HG02840 (cell line): Measurements from ENCODE around the gene TUBA1A.
"Not testable (repeated sequence)": the region's sequence is repeated elsewhere in the genome, so short reads cannot be mapped to it uniquely, and the experiment has no call there.

ENCODE experiments used
- ATAC-seq: cut with Tn5 transposase; IDR thresholded peaks from one replicate; pipeline ENCODE4 v1.9.1; 2021; ENCODE audit warnings: mild to moderate bottlenecking, moderate library complexity, moderate number of reproducible peaks; ENCODE audit not compliant: unreplicated experiment, low FRiP score

TUBA1A gene

DNA sequence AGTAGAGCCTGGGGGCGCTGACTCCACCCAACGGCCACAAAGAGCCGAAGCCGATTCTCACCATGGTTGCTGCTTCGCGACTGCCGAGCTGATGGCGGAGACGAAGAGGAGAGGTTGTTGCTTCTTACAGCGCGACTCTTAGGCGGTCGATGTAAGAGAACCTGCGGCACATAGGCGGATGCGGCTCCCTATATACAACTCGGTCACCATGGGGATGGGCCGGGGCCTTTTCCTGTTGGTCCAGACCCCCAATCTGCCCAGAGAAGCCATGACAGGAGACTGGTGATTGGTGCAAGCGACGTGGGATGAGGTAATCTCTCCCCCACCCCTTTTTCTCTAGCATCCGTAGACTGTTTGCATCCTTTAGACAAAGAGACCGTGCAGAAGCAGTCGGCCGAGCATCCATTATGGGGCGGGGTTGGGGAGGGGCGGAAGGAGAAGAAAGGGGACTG is at the start of gene TUBA1A:
TSS of gene TUBA1A (minus strand) at position 165 of the 452 bp plus-strand sequence. CDS start at position 64, 101 bp downstream.
- peak; percentile 83 for ATAC-seq

DNA sequence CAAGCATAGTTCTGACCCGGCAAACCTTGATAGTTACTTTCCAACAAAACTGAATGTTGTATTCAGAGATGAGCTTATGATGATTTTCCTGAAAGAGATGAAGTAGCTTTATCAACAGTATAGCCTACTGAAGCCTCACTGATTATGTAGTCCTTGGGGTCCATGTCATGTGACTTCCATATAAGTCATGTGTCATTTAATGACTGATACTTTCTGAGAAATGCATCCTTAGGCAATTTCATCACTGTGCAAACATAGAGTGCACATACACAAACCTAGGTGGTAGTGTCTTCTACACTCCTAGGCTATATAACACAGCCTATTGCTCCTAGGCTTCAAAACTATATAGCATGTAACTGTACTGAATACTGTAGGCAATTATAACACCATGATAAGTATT is 47.5 kb upstream of the TUBA1A start:
- no peak for ATAC-seq

DNA sequence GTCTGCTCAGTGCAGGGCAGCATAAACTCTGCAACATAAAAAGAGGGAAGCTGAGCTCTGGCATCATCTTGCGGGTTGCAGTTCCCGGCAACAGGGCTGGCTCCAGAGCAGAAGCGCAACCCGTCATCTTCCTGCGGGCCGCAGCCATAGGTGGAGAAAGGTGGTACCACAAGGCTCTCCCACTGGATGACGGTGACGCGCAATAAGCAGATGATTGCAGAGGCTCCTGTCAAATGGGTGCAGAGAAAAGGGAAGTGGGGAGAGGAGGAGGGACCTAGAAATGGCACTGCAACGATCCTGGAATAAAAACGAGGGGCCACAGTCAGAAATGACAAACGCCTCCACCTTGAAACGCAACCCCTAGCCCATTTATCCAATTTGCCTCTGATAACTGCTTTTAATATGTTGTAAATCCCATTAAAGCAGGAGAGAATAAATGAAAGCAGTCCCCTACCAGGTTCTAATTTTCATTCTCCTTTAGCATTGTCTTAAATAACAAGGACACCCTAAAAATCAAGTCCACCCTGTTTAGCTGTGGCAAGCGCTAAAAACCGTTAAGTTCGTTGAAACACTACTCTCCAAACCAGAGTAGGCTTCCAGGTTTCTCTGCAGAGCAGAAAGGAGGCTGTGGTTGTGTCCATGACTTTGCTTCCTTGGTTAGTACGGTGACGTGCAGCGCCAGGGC is 45.1 kb upstream of the TUBA1A start:
- no peak for ATAC-seq

DNA sequence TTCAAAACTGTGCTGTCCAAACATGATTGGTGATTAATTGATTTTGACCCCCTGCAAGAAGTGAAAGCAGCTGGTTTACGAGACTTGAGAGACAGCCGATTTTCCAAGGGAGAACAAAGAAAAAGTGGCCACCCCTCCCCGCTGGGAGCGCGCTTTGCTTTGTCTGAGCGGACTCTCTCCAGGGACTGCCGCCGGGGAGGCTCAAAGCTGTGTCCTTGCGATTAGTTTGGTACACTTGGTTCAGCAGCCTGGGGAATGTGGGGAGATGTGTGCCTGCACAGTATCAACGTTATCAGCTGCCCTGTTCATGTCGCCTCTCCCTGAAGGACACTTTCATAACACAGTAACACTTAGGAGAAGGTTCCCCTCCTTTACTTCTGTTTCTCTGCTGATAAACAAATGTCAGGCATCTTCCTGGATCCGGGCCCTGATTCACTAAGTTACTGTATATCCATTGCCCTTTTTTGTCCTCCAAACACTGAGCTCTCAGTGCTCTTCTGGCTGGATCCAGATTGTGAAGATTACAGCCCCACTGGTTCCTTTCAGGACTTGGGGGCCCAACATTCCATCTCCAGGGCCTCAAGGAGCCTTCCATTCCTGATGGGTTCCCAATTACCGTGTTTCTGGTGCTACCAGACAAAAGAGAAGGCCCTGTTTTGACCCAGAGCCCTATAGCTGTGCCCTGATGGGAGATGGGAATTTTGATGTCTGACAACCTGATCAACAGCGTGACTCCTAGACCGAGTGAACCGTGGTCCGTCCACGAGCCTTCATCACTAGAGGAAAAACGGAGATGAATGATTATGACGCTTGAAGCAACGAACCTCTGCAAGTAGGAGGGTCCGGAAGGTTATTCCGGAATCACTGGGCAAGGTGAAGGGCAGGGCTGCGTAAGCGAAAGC is 44.3 kb upstream of the TUBA1A start:
- ATAC-seq, result no peak

DNA sequence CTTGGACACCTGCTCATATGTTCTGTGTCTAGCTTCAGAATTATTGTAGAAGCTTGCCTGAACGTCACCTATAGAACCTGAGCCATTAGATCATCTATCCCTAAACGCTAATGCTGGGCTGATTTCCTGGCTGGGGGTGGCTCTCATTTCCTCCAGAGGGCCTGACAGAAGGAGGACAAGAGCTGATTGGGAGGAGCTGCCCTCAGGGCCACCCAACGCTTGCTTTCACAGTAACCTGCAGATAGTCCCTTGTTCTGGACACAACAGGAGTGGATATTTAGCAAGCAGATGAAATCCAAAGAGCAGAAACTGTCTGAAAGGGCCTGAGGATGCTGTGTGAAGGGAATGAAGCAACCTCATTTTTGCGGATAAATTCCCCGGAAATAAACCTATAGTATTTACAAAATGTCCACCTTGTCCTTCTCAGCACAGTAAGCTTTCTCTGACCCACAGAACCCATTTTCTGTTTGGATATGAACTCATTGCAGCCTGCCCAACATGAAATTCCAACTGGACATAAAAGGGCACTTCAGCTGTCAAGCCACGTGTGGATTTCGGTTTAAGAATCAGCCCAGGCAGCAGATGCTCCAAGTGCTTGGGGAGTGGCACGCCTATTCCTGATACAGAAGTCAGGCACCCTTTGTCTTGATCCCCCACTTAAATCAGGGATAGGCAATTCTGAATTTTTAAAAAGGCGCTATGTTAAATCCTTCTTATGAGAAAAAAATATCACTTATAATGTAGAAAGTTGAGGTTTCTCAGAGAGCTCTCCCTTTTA is 43.2 kb upstream of the TUBA1A start:
- no peak for ATAC-seq

DNA sequence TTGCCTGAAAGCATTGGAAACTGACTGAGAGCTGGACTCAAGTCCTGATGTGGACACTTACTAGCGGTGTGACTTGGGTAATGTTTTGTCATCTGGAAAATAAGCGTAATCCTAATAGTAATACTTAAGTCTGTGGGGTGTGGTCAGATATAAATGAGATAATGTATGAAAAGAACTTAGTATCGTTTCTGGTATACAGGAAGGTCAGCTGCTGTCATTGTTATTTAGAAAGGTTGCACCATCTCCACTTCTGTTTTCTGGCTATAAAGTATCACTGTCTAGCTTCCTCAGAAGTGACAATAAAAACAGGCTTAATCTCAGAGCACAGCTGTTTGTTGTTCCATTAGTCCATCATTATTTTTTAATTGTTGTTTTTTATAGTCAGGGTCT is 41.9 kb upstream of the TUBA1A start:
- no peak for ATAC-seq

DNA sequence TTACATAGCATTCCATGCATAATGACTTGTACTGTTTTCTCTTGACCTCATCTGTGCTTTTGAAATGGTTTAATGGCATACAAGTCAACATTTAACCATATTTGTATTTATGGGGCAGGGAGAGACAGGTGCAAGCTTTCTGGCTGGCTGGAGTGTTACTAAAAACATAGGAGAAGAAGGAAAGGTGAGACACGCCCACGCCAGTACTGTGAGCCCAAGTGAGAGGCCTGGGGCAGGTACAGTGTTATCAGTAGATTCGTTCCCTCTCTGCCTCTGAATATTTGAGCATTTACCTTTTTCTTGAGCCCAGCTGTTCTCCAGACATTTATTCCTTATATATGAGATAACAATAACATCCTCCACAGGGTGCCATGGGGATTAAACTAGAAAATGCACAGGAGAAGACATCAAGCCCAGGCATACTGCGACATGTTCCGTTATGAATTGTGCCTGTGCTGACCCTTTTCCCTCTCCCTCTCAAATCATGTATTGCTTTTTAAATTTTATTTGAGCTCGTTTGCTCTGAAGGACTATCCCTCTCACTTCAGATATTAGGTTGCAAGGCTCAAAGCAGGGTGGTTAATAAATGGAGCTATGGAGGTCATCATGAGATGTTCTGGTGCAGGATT is 41.4 kb upstream of the TUBA1A start:
- ATAC-seq, result no peak

DNA sequence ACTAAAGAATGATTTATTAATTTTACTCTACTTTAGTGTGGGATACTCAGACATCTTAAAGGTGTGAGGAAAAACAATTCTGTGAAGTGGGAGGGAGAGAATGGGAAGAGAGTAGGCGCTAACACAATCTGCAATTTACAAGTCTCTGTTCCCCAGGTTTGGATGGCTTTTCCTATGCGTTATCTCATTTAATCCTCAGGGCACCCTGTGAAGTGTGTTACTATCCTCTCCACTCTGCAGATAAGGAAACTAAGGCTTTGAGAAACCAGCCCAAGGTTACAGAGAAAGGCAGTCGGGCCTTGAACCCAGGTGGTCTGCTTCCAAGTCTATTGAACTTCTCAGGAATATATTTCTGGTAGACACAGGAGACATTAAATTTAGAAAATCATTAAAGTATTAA is 39.8 kb upstream of the TUBA1A start:
- no peak for ATAC-seq

DNA sequence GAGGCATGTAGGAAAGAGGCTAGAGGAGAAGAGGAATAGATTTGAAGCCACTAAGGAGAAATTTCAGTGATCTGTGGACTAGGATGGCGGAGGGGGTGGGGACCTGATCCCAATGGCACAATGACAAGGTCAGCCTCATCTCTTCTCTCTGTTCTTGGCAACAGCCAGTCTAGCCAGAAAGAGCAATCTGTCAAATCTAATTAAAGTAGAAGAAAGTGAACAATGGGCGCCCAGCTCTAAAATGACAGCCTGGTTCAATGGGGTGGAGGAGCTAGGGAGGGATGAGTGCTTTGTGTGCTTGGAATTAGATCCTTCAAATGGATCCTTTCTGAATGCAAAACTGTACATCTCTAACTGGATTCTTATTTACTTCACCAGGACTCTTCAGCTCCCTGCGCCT is 38.8 kb upstream of the TUBA1A start:
- no peak for ATAC-seq

DNA sequence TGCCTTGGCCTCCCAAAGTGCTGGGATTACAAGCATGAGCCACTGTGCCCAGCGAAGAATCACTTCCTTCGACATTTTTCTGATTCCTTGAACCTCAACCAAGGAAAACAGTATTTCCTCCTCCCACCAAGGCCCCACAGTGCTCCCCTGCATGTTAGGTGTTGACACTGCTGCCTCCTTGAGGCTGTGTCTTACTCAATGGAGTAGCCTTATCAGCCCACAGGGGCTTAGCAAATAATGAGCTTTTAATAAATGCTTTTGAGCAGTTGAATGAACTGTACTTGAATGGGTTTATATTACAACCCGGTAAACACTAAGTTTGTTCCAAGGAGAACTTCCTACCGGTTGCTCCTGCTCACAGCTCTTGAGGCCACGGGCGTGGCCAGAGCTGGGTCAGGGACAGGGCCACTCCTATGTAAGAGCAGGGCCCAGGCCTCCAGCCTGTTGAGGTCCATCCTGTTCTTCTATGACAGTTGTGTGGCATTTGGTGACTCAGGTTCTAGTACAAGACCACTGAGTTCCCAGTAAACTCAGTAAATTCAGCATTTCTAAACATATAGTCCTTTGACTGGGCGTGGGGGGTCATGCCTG is 36.8 kb upstream of the TUBA1A start:
- ATAC-seq, result no peak

DNA sequence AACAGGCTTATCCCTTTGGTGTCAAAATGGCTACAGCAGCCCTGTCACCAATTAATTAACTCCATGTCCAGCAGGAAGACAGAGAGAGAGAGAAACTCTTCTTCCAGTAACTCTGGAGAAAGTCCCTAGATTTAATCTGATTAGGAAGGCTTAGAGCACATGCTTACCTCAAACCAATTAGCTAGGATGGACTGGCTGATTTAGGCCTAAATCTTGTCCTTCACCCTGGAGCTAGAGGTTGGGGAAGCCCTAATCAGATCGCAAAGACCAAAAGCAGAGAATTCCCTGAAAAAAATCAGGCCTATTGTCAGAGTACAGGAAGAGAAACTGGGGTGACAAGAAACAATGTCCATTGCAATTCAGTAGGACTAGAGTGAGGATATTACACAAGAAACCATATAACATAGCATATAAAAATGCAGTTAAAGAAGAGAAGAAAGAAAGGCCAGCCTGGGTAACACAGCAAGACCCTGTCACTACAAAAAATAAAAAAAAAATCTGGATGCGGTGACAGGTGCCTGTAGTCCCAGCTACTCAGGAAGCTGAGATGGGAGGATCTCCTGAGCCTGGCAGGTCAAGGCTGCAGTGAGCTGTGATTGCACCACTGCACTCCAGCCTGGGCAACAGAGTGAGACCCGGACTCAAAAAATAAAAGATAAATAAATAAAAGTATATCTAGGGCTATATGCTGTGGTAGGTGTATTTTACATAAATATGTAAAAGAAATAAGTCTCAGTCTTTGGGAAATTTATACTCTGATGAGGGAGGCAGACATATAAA is 34.9 kb upstream of the TUBA1A start:
- ATAC-seq, result no peak

DNA sequence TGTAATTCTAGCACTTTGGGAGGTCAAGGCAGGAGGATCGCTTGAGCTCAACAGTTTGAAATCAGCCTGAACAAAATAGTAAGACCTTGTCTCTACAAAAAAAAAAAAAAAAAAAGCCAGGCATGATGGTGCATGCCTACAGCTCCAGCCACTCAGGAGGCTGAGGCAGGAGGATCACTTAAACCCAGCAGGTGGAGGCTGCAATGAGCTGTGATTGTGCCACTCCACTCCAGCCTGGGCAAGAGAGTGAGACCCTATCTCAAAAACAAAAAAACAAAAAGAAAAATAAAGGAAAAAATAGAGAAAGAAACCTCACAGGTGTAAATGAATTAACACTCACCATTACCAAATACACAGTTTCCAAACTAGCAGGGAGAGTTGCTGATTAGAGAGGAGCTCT is 34.2 kb upstream of the TUBA1A start:
- no peak for ATAC-seq

DNA sequence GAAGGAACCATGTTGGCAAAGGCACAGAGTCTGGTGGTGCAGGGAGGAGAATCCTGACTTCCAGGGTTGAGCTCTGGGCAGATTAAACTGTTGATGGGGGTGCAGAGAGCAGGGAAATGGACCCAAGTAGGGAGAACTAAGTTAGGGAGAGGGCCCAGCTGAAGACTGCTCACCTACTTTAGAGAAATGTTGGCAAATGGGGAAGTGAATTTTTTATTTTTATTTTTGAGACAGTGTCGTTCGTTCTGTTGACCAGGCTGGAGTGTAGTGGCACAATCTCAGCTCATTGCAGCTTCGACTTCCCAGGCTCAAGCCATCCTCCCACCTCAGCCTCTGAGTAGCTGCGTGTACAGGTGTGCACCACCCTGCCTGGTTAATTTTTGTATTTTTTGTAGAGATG is 32.1 kb upstream of the TUBA1A start:
- no peak for ATAC-seq

DNA sequence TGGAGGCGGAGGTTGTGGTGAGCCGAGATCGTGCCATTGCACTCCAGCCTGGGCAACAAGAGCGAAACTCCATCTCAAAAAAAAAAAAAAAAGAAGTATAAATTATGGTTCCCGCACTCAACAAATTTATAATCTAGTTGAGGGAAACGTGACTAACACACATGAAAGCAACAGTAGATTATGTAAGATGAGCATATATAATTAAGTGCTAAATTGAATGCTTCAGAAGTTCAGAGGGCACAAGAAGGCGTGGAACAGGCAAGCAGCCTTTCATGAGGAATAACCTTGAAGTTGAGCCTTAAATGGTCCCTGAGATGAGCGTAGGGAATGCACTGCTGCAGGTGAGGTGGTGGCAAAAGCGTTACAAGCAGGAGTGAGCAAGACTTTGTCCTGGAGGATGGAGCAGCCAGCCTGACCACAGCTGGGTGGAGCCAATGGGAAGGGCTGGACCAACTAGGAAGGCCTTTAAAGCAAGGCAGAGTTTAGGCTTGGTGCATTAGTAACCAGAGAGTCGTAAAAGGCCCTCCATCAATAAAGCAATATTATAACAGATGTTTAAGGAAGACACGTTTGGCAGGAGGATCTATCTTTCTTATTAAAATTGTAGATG is 30.6 kb upstream of the TUBA1A start:
- no peak for ATAC-seq

DNA sequence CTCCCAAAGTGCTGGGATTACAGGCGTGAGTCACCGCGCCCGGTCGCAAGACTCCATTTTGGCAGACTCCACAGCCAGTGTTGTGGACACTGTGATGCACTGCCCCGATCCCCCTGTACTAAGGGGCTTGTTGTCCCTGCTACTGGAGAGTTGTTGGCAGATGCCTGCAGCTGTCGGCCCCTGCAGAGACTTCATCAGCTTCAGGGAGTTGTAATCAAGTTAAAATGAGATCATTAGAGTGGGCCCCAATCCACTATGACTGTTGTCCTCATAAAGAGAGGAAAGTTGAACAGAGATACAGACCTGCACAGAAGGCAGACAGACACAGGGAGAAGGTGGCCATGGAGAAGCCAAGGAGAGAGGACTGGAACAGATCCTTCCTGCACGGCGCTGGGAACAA is 23.7 kb upstream of the TUBA1A start:
- ATAC-seq, result no peak

DNA sequence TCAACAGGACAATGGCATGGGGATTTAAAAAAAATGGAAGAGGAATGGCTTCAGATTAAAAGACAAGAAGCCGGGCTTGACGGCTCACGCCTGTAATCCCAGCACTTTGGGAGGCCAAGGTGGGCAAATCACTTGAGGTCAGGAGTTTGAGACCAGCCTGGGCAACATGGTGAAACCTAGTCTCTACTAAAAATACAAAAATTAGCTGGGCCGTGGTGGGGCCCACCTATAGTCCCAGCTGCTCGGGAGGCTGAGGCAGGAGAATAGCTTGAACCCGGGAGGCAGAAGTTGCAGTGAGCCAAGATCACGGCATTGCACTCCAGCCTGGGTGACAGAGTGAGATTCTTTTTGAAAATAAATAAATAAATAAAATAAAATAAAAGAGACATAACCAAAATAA is 21.8 kb upstream of the TUBA1A start:
- ATAC-seq, result not testable (repeated sequence)

DNA sequence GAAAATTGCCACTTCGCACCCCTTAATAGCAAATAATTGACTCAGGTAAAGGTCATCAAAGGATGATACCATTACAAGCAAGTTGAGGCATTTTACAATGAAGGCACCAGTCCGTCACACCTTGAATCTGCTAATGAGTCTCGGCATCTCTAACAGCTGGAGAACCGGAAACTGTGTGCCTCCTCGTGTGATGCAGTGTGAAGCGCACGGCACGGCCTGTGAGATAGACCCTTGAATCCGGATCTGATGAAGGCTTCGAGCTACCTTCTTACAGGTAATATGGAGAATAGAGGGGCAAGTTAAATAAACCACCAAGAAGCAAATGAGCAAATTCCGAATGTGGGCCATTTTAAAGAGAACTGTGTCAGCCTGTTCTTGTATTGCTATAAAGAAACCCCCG is 19.8 kb upstream of the TUBA1A start:
- no peak for ATAC-seq

DNA sequence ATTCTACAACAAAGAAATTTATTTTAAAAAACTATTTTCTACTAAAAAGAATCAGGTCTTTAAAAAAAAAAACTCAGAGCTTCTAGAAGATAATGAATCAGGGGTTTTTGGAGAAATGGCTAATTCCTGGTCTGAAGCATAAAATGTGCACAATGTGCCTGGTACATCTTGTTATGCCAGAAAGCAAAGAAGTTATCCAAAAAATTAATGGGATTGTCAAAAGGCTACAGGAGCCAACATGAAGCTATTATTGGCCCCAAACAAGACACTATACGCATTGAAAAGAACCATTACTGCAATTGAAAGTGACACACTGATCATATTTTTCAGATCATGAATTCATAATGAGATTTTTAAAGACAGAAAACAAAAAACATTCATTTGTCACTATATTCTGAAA is 19.3 kb upstream of the TUBA1A start:
- no peak for ATAC-seq

DNA sequence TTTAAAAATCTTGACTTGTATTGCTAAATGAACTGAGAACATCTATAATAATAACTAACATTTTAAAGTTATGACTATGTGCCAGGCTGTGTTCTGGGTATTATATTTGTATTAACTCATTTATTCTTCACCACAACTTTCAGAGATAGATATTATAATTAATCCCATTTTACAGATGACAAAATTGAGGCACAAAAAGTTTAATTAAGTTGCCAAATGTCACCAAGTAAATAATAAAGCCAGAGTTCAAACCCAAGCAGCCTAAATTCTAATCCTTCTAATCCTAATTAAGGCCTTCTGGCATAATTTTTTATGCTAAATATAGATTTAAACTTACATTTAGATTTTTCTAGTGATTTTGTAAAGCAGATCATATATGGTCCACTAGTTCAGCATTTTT is 17.5 kb upstream of the TUBA1A start:
- no peak for ATAC-seq
